GM12891 (cell line): Measurements from ENCODE around the gene ZBTB47.

Source experiments
- DNase-seq: peaks from one replicate; pipeline ENCODE4 v3.0.0; 2011; ENCODE audit warnings: low spot score; ENCODE audit not compliant: insufficient read length
- FAIRE-seq: peaks from 2 replicates; lab custom pipeline; 2011; peaks lifted over from hg19 to GRCh38; lab: Jason Lieb, UNC
- PAX5 ChIP-seq: IDR thresholded peaks from 2 replicates; pipeline ENCODE4 v1.6.1; 2011; ENCODE audit warnings: low read length, moderate library complexity, mild to moderate bottlenecking; ENCODE audit not compliant: insufficient read depth, severe bottlenecking
- POLR2A ChIP-seq: IDR thresholded peaks from 2 replicates; pipeline ENCODE4 v1.6.1; 2011; ENCODE audit warnings: low read depth, low read length, control low read depth
- POLR2AphosphoS5 ChIP-seq: IDR thresholded peaks from 2 replicates; pipeline ENCODE4 v1.6.1; 2011; ENCODE audit warnings: low read depth, low read length, control low read depth
- POU2F2 ChIP-seq: IDR thresholded peaks from 2 replicates; pipeline ENCODE4 v1.6.1; 2011; ENCODE audit warnings: low read depth, mild to moderate bottlenecking, control low read depth, low read length, moderate library complexity
- SPI1 ChIP-seq: IDR thresholded peaks from 2 replicates; pipeline ENCODE4 v1.6.1; 2011; ENCODE audit warnings: low read depth, low read length, control low read depth
- TAF1 ChIP-seq: IDR thresholded peaks from 2 replicates; pipeline ENCODE4 v1.6.1; 2011; ENCODE audit warnings: low read depth, low read length, control low read depth

ZBTB47 gene

DNA sequence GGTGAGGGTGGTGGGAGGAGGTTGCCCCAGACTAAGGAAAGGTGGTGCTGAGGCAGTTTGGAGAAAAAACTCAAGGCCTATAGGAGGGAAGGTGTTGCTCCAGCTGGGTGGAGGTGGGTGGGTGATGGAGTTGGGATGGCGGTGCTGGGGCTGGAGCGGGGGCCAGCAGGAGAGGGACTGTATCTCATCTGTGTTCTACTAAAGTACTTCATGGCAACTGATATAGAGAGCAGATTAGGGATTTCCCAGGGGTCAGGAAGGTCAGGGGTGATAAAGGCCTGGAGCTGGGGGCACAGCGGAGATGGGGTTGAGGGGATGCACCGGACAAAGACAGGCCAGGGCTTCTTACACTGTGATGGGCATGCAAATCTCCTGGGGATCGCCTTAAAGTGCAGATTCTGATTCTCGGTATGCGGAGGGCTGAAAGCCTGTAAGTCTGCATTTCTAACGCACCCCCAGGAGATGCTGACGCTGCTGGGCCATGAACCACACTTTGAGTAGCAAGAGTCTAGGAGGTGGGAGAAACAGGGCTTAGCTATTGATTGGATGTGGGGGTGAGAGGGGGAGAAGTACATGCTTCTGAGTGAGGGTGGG is 36.0 kb downstream of the ZBTB47 start:
- FAIRE-seq, result no peak
- DNase-seq, result no peak
- TF ChIP-seq POLR2AphosphoS5 (no peak), POLR2A (no peak), POU2F2 (no peak), PAX5 (no peak), SPI1 (no peak), TAF1 (no peak)

DNA sequence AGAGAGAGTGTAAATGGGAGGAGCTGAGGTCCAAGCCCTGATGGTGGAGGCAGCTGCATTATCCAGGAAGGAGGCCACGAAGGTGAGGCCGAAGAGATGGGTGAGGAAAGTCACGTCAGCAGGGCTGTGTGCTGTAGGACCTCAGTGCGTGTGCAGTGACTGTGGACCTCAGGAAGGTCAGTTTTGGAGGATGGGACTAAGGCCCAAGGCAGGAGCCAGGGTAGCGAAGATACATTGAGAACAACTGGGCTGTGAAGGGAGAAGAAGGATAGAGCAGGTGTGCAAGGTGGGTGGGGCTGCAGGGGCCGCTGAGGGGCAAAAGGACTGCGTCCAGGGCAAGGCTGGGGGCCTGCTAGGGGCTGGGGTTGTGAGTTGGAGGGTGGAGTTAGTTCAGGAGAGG is 36.7 kb downstream of the ZBTB47 start:
- FAIRE-seq (no peak), DNase-seq (no peak)

DNA sequence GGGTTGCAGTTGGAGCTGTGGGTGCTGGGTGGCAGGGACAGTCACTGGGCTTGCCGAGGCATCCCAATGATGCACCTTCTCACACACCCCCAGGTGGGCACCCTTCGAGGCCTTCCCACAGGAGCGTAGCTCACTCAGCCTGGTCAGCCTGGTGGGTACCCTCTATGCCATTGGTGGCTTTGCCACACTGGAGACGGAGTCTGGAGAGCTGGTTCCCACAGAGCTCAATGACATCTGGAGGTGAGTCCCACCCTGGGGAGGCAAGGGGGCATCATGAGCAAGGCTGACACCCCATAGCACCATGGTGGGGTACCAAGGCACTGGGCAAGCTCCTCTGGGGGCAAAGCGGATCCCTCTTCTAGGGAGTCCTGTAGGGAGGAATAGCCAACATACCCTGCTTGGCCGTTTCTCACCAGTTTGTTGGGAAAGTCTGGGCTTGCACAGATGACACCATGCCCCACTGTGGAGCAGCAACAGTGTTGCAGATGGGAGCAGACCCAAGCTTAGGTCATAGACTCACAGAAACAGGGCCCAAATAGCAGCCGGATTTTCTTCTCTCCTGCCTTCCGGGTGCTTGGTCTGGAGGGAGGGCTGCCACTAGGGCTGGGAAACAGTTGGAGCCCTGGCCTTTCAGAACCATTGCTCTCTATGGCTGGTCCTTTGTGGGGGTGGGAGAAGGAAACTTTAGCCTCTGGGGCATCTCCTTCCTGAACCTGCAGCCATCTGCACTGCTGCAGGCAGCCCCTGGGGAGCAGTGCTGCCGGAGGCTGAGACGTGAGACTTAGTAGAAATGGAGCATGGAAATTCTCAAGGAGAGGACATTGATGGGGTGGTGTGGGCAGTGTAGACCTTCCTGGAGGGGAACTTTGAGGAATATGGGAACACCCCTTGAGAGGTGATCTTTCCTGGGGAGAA is 37.5 kb downstream of the ZBTB47 start:
- TF ChIP-seq POU2F2 (no peak), TAF1 (no peak), POLR2AphosphoS5 (no peak), POLR2A (no peak), SPI1 (no peak), PAX5 (no peak)
- FAIRE-seq, result no peak

More for the DNA sequence above, 36.7 kb downstream of the ZBTB47 start:
- no peak for TF ChIP-seq POU2F2
- no peak for TF ChIP-seq TAF1
- no peak for TF ChIP-seq POLR2A
- TF ChIP-seq SPI1, result no peak
- no peak for TF ChIP-seq PAX5
- TF ChIP-seq POLR2AphosphoS5, result no peak

DNA sequence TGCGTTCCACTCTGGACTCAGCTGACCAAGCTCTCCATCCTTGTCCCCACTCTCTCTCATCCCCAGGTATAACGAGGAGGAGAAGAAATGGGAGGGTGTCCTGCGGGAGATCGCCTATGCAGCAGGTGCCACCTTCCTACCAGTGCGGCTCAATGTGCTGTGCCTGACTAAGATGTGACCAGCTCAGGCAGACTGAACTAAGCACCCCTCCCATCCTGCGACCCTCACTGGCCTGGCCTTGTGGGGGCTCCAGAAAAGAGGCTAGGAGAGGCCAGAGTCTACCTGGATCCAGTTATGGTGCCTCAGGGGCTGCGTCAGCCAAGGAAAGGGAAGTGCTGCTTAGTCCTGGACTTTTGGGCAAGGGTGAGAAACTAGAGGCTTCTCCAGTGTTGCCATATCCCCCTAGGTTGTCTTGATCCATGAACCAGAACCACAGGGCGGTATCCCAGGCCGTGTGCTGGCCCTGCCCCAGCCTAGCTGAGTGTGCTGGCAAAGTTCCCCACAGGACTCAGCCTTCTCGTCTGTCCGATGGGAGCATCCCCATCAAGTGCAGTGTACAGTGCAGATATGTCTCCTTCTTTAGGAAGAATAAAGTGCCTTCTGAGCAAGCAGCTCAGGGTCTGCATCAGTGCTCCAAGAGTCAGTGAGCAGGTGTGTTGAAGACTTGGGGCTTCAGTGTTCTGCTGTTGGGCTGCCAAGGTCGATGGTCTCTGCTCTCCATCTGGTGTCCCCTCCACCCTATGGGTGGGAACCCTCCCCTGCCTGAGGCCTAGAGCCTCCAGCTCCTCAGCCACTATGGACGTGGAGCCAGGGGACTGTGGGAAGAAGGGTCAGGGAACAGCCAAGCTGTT is 38.5 kb downstream of the ZBTB47 start:
- no peak for FAIRE-seq
- TF ChIP-seq POU2F2, result no peak
- no peak for TF ChIP-seq TAF1
- TF ChIP-seq SPI1, result no peak
- TF ChIP-seq POLR2A, result no peak
- no peak for TF ChIP-seq POLR2AphosphoS5
- no peak for TF ChIP-seq PAX5
- DNase-seq, result peak; percentile 5

More for the DNA sequence above, 37.5 kb downstream of the ZBTB47 start:
- DNase-seq, result peak; percentile 11

DNA sequence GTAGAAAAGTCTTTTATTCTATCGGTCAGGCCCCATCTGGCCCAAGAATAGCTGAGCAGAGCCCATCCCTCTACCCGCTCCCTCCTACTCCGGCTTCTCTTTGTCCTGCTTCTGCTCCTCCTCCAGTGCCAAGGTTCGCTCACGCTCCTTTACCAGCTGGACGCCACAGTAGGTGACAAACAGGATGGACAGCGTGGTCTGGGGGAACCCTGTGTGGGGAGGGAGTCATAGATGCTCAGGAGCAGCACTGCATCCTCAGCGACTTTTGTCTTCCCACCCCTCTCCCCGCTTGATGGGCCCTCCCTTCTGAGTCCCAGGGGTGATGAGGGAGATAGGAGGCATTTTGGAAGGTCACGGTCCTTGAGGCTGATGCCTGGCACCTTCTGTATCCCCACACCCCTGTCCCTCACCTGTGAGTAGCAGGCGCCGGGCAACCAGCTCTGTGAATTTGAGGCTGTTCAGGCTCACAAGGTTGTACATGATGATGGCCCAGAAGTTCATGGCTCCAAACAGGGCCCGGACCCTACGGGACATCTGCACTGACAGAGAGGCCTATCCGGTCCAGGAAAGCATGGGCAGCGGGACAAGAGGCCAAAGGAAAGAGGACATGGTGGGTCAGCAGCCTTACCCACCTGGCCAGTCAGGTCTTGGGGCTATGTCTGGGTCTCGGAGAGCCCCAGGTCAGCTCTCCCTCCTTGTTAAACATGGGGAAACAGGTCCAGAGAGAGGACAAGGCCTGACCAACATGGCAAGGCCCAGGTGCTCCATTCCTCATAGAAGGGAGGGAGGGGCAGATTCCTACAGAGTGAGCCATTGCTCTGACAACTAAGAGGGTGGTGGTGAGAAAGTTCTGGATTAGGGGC is 39.4 kb downstream of the ZBTB47 start:
- TF ChIP-seq POU2F2 (no peak), SPI1 (no peak), POLR2AphosphoS5 (no peak), TAF1 (no peak), POLR2A (no peak), PAX5 (no peak)
- FAIRE-seq, result no peak
- no peak for DNase-seq

DNA sequence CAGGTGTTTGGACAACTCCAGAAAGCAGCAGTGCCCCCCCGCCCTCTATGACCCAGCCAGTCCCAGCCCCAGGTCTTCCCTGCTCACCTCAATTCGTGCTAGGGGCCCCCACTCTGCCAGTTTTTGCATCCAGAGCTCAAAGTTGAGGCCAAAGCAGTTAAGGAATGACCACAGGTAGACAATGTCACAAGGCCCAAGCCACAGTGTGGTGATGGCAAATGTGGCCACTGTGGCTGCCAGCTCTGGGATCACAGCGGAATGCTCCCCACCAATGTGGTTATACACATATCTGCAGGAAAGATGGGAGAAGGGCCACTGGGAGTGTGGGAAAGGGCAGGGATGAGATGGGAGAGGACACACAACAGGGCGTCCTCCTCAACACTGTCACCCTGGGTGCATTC is 40.0 kb downstream of the ZBTB47 start:
- TF ChIP-seq PAX5, result no peak
- TF ChIP-seq SPI1, result no peak
- TF ChIP-seq POU2F2, result no peak
- TF ChIP-seq POLR2AphosphoS5, result no peak
- no peak for FAIRE-seq
- DNase-seq, result no peak

DNA sequence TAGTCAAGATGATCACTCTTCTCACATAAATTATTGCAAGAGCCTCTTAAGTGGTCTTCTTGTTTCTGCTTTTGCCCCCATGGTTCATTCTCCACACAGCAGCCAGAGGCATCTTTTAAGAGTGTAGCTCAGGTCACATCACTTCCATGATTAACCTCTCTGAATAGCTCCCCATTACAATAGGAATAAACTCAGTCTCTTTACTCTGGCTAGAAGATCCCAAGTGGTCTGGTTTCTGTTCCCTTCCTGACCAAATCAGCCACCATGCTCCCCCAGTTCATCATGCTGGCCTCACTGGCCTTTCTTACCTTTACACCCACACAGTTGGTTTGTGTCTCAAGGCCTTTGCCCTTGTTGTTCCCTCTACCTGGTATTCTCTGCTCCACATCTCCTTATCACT is 40.9 kb downstream of the ZBTB47 start:
- TF ChIP-seq TAF1 (no peak), POU2F2 (no peak), POLR2A (no peak), POLR2AphosphoS5 (no peak), SPI1 (no peak), PAX5 (no peak)
- DNase-seq (no peak), FAIRE-seq (no peak)
